ENCODE data around the gene PHLPP1.

- no peak for TF ChIP-seq CTCF (IDR thresholded peaks at IDR 0.05)
- TF ChIP-seq POLR2A (IDR thresholded peaks at IDR 0.05; ENCODE audit: low read length), result no peak
- TF ChIP-seq BHLHE40 (IDR thresholded peaks at IDR 0.05; ENCODE audit: low read depth, low read length), result no peak
- TF ChIP-seq EP300 (IDR thresholded peaks at IDR 0.05), result no peak
- TF ChIP-seq GATA3 (IDR thresholded peaks at IDR 0.05; ENCODE audit: borderline replicate concordance), result no peak
- no peak for TF ChIP-seq ESRRA (IDR thresholded peaks at IDR 0.05; ENCODE audit: borderline replicate concordance, low read length)
- TF ChIP-seq, protein P1, sequence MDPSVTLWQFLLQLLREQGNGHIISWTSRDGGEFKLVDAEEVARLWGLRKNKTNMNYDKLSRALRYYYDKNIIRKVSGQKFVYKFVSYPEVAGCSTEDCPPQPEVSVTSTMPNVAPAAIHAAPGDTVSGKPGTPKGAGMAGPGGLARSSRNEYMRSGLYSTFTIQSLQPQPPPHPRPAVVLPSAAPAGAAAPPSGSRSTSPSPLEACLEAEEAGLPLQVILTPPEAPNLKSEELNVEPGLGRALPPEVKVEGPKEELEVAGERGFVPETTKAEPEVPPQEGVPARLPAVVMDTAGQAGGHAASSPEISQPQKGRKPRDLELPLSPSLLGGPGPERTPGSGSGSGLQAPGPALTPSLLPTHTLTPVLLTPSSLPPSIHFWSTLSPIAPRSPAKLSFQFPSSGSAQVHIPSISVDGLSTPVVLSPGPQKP (IDR thresholded peaks at IDR 0.05; ENCODE audit: low read depth, low read length), result no peak
- no peak for TF ChIP-seq REST (IDR thresholded peaks at IDR 0.05)
- no peak for TF ChIP-seq RCOR1 (IDR thresholded peaks at IDR 0.05; ENCODE audit: low read depth, low read length)
- no peak for TF ChIP-seq NPAS2 (CRISPR knock-in tag; IDR thresholded peaks at IDR 0.05; ENCODE audit: borderline replicate concordance)
- no peak for TF ChIP-seq MYC (IDR thresholded peaks at IDR 0.05; ENCODE audit: borderline replicate concordance, low read length)
Observed at GRCh38 chr18:62841405-62841804, 126.1 kb downstream of the PHLPP1 start.
